ENCODE data around the gene SREBF1.

GRCh38 chr17:17809531-17810083, 27.2 kb downstream of the SREBF1 start:
- TF ChIP-seq, protein P1, sequence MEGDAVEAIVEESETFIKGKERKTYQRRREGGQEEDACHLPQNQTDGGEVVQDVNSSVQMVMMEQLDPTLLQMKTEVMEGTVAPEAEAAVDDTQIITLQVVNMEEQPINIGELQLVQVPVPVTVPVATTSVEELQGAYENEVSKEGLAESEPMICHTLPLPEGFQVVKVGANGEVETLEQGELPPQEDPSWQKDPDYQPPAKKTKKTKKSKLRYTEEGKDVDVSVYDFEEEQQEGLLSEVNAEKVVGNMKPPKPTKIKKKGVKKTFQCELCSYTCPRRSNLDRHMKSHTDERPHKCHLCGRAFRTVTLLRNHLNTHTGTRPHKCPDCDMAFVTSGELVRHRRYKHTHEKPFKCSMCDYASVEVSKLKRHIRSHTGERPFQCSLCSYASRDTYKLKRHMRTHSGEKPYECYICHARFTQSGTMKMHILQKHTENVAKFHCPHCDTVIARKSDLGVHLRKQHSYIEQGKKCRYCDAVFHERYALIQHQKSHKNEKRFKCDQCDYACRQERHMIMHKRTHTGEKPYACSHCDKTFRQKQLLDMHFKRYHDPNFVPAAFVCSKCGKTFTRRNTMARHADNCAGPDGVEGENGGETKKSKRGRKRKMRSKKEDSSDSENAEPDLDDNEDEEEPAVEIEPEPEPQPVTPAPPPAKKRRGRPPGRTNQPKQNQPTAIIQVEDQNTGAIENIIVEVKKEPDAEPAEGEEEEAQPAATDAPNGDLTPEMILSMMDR (IDR thresholded peaks at IDR 0.05), result no peak
- no peak for TF ChIP-seq EP300 (IDR thresholded peaks at IDR 0.05)
- no peak for TF ChIP-seq POLR2A (IDR thresholded peaks at IDR 0.05)

Data from stomach (tissue), 4 donors.